Astrocyte (in vitro differentiated cells and primary cell): Measurements from ENCODE around the gene TLE1. TPM values are rescaled to one million over a fixed set of nuclear protein-coding genes. Genes with fewer than 3 reads are reported as not detected.

Source experiments
- DNase-seq: peaks from one replicate; pipeline ENCODE4 v3.0.0-alpha.2; 2010; ENCODE audit warnings: low read depth
- FAIRE-seq: peaks from 2 replicates; lab custom pipeline; 2011; peaks lifted over from hg19 to GRCh38; lab: Jason Lieb, UNC
- H2AFZ ChIP-seq: 2 replicates; pipeline ENCODE4 v1.6.0; 2012; ENCODE audit warnings: low read depth, low read length, inconsistent platforms
- H3K27ac ChIP-seq: 2 replicates; pipeline ENCODE4 v1.5.1; 2011; ENCODE audit warnings: low read depth, low read length, inconsistent platforms
- H3K27me3 ChIP-seq: 2 replicates; pipeline ENCODE4 v1.6.0; 2011; ENCODE audit warnings: low read length, inconsistent platforms; ENCODE audit not compliant: insufficient read depth
- H3K36me3 ChIP-seq: 2 replicates; pipeline ENCODE4 v1.5.1; 2011; ENCODE audit warnings: low read length, inconsistent platforms; ENCODE audit not compliant: insufficient read depth
- H3K4me1 ChIP-seq: 2 replicates; pipeline ENCODE4 v1.5.1; 2011; ENCODE audit warnings: low read length, inconsistent platforms; ENCODE audit not compliant: insufficient read depth
- H3K4me2 ChIP-seq: 2 replicates; pipeline ENCODE4 v1.6.0; 2012; ENCODE audit warnings: low read length, inconsistent platforms
- H3K4me3 ChIP-seq: 2 replicates; pipeline ENCODE4 v1.5.1; 2011; ENCODE audit warnings: low read depth, mild to moderate bottlenecking, low read length, inconsistent platforms; ENCODE audit not compliant: insufficient read depth
- H3K79me2 ChIP-seq: 2 replicates; pipeline ENCODE4 v1.6.0; 2012; ENCODE audit warnings: mild to moderate bottlenecking, low read length, inconsistent platforms; ENCODE audit not compliant: insufficient read depth
- H3K9ac ChIP-seq: 2 replicates; pipeline ENCODE4 v1.6.0; 2012; ENCODE audit warnings: mild to moderate bottlenecking, low read length, inconsistent platforms
- H3K9me3 ChIP-seq: 2 replicates; pipeline ENCODE4 v1.5.1; 2012; ENCODE audit warnings: low read depth, mild to moderate bottlenecking, low read length, inconsistent platforms; ENCODE audit not compliant: insufficient read depth
- H4K20me1 ChIP-seq: 2 replicates; pipeline ENCODE4 v1.6.0; 2012; ENCODE audit warnings: low read length, inconsistent platforms; ENCODE audit not compliant: insufficient read depth
- H3K27ac Mint-ChIP-seq: one replicate; pipeline ENCODE4 v1.8.0; 2021; ENCODE audit warnings: mild to moderate bottlenecking, mixed read lengths; ENCODE audit not compliant: unreplicated experiment
- H3K27me3 Mint-ChIP-seq: one replicate; pipeline ENCODE4 v1.8.0; 2021; ENCODE audit warnings: low read depth, mixed read lengths; ENCODE audit not compliant: unreplicated experiment
- H3K36me3 Mint-ChIP-seq: one replicate; pipeline ENCODE4 v1.8.0; 2021; ENCODE audit warnings: low read depth, mixed read lengths; ENCODE audit not compliant: unreplicated experiment
- H3K4me1 Mint-ChIP-seq: one replicate; pipeline ENCODE4 v1.8.0; 2021; ENCODE audit warnings: low read depth, mixed read lengths; ENCODE audit not compliant: unreplicated experiment
- H3K4me3 Mint-ChIP-seq: one replicate; pipeline ENCODE4 v1.8.0; 2021; ENCODE audit warnings: mild to moderate bottlenecking, moderate library complexity, mixed read lengths; ENCODE audit not compliant: unreplicated experiment
- H3K9me3 Mint-ChIP-seq: one replicate; pipeline ENCODE4 v1.8.0; 2021; ENCODE audit warnings: mild to moderate bottlenecking, mixed read lengths; ENCODE audit not compliant: unreplicated experiment
- EZH2 ChIP-seq: IDR thresholded peaks from 2 replicates; pipeline ENCODE4 v1.6.1; 2012; ENCODE audit warnings: mild to moderate bottlenecking, low read length, inconsistent platforms; ENCODE audit not compliant: insufficient read depth
- total RNA-seq: library from RNA; stranded (reverse); gene quantifications from 2 replicates; pipeline ENCODE4 v1.2.1, GENCODE V29; 2021
- TF ChIP-seq, protein P1 (sequence below): IDR thresholded peaks from 2 replicates; pipeline ENCODE4 v1.5.1; 2011; ENCODE audit warnings: low read depth, mild to moderate bottlenecking, inconsistent platforms, low read length, moderate library complexity; ENCODE audit not compliant: insufficient read depth

Gene TLE1
- total RNA-seq, 1 donor from 2014 or later: 29.6 TPM

DNA sequence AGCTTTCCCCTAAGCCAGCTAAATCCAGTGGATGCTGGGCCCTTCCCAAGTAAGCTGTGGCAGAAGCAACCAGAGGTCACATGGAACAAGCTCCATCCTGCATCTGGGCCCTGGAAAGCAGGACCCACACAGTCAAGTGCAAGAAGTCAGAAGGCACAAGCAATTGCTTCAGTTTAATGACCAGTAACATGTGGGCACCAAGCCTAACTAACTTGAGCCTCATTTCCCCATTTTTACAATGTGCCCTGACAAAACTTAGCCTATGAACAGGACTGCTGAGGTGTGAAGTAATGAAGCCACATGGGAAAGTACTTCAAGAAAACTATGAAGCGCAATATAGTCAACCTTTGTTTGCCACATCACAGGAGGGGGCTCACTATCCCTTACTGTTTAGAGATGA, 90.5 kb downstream of the TLE1 start:
- H3K27ac ChIP-seq: no peak overlapping the region
- DNase-seq (no peak), FAIRE-seq (no peak)
- H3K4me3 Mint-ChIP-seq: no peak overlapping the region
- peaks cover 32% of the 10 kb centered on the region for H3K36me3 Mint-ChIP-seq
- no peaks in the 10 kb centered on the region for H3K9me3 ChIP-seq
- no peak overlapping the region for H3K4me3 ChIP-seq
- no peak overlapping the region for H2AFZ ChIP-seq
- peaks cover 2% of the 10 kb centered on the region for H3K9me3 Mint-ChIP-seq
- no peaks in the 10 kb centered on the region for H4K20me1 ChIP-seq
- H3K4me1 ChIP-seq: peaks cover 17% of the 10 kb centered on the region
- TF ChIP-seq, protein P1, sequence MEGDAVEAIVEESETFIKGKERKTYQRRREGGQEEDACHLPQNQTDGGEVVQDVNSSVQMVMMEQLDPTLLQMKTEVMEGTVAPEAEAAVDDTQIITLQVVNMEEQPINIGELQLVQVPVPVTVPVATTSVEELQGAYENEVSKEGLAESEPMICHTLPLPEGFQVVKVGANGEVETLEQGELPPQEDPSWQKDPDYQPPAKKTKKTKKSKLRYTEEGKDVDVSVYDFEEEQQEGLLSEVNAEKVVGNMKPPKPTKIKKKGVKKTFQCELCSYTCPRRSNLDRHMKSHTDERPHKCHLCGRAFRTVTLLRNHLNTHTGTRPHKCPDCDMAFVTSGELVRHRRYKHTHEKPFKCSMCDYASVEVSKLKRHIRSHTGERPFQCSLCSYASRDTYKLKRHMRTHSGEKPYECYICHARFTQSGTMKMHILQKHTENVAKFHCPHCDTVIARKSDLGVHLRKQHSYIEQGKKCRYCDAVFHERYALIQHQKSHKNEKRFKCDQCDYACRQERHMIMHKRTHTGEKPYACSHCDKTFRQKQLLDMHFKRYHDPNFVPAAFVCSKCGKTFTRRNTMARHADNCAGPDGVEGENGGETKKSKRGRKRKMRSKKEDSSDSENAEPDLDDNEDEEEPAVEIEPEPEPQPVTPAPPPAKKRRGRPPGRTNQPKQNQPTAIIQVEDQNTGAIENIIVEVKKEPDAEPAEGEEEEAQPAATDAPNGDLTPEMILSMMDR: no peak
- TF ChIP-seq EZH2: no peak
- no peaks in the 10 kb centered on the region for H3K36me3 ChIP-seq
- no peak overlapping the region for H3K9ac ChIP-seq
- no peak overlapping the region for H3K4me2 ChIP-seq
- no peaks in the 10 kb centered on the region for H3K79me2 ChIP-seq
- no peaks in the 10 kb centered on the region for H3K27me3 Mint-ChIP-seq
- H3K4me1 Mint-ChIP-seq: peaks cover 13% of the 10 kb centered on the region
- no peaks in the 10 kb centered on the region for H3K27me3 ChIP-seq
- H3K27ac Mint-ChIP-seq: no peak overlapping the region

DNA sequence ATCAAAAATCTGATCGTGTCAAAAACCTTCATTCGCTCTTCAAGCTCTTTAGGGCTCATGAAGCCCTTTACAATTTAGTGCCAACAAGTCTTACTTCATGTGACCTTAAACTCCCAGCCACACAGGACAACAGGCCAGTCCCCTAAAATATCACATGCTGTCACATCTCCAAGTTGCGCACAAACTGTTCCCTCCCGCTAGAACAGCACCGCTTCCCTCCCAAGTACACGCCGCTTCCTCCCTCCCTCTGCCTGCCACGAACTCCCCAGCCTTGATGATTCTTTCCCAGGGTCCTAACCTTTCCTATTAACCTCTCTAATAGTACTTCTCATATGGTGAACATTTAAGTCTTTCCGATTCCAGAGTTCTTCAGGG, 91.2 kb downstream of the TLE1 start:
- Histone ChIP-seq H3K27ac (no peak overlapping the region), H3K79me2 (no peaks in the 10 kb centered on the region), H2AFZ (no peak overlapping the region), H3K4me1 (peaks cover 17% of the 10 kb centered on the region), H3K9ac (no peak overlapping the region), H3K4me3 (no peak overlapping the region), H3K27me3 (no peaks in the 10 kb centered on the region), H3K9me3 (no peaks in the 10 kb centered on the region), H3K4me2 (no peak overlapping the region), H4K20me1 (no peaks in the 10 kb centered on the region), H3K36me3 (no peaks in the 10 kb centered on the region)
- Mint-ChIP-seq H3K4me3 (peak overlapping the region; percentile 42), H3K4me1 (peaks cover 13% of the 10 kb centered on the region), H3K9me3 (peaks cover 2% of the 10 kb centered on the region), H3K36me3 (peaks cover 33% of the 10 kb centered on the region), H3K27ac (no peak overlapping the region), H3K27me3 (no peaks in the 10 kb centered on the region)
- DNase-seq (no peak), FAIRE-seq (no peak)
- TF ChIP-seq, protein P1: no peak
- TF ChIP-seq EZH2: no peak

DNA sequence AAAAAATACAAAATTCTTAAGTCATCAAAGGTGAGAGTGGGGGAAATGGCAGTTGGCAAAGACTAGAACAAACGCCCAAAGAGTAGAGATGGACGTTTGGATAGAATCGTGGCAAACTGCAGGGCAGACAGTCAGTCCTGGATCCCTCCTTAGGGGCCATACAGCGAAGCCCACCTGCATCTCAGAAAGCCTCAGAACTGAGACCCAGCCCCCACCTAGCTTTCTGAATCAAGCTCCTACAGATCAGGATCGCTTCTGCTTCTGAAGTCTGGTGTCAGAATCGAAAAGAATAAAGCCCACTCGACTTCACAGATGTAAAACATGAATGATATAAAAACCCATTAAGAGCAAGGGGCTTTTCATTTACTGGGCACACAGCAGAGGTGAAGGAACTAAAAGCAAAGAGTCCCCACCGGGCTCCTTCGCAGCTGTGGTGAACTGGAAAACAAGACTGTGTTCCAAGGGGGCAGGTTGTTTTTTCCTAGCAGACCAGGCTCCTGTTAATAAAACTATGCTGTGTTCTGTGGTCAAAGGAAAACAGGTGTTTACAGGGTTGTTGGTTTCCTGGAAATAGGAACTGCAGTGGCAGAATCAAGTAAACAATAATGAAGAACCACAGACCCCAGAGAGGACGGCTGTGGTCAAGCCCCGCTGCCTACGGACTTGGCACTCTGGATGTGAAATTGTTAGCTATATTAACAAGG, 91.8 kb downstream of the TLE1 start:
- Histone ChIP-seq H3K79me2 (no peaks in the 10 kb centered on the region), H3K4me1 (peaks cover 17% of the 10 kb centered on the region), H3K9ac (no peak overlapping the region), H3K4me2 (no peak overlapping the region), H3K9me3 (no peaks in the 10 kb centered on the region), H3K36me3 (no peaks in the 10 kb centered on the region), H4K20me1 (no peaks in the 10 kb centered on the region), H3K27me3 (no peaks in the 10 kb centered on the region), H3K4me3 (no peak overlapping the region), H2AFZ (no peak overlapping the region), H3K27ac (no peak overlapping the region)
- H3K27ac Mint-ChIP-seq: no peak overlapping the region
- peaks cover 2% of the 10 kb centered on the region for H3K9me3 Mint-ChIP-seq
- H3K27me3 Mint-ChIP-seq: no peaks in the 10 kb centered on the region
- TF ChIP-seq, protein P1: no peak
- no peak for TF ChIP-seq EZH2
- peaks cover 34% of the 10 kb centered on the region for H3K36me3 Mint-ChIP-seq
- DNase-seq: no peak
- no peak overlapping the region for H3K4me3 Mint-ChIP-seq
- H3K4me1 Mint-ChIP-seq: peaks cover 13% of the 10 kb centered on the region
- FAIRE-seq: no peak
